HUES48 (cell line): ENCODE data around the gene ERBB2.
A peak's percentile ranks its signal among the peaks of the same experiment; 100 is the strongest.

Experiments used
- H3K27ac ChIP-seq: one replicate; pipeline ENCODE4 v1.7.0; 2013; ENCODE audit warnings: low read depth, low read length, inconsistent platforms
- H3K27me3 ChIP-seq: 2 replicates; pipeline ENCODE4 v1.6.1; 2013; ENCODE audit warnings: mild to moderate bottlenecking, low read length; ENCODE audit not compliant: control insufficient read depth, insufficient read depth
- H3K36me3 ChIP-seq: 2 replicates; pipeline ENCODE4 v1.6.1; 2013; ENCODE audit warnings: low read length; ENCODE audit not compliant: control insufficient read depth, insufficient read depth
- H3K4me1 ChIP-seq: 2 replicates; pipeline ENCODE4 v1.6.1; 2013; ENCODE audit warnings: mild to moderate bottlenecking, low read length; ENCODE audit not compliant: control insufficient read depth, insufficient read depth
- H3K4me3 ChIP-seq: 2 replicates; pipeline ENCODE4 v1.5.1; 2013; ENCODE audit warnings: mild to moderate bottlenecking, low read depth, low read length
- H3K9ac ChIP-seq: 2 replicates; pipeline ENCODE4 v1.6.1; 2013; ENCODE audit warnings: mild to moderate bottlenecking, low read depth, low read length, moderate library complexity
- H3K9me3 ChIP-seq: 2 replicates; pipeline ENCODE4 v1.6.1; 2013; ENCODE audit warnings: low read length; ENCODE audit not compliant: control insufficient read depth, insufficient read depth

Gene ERBB2

DNA sequence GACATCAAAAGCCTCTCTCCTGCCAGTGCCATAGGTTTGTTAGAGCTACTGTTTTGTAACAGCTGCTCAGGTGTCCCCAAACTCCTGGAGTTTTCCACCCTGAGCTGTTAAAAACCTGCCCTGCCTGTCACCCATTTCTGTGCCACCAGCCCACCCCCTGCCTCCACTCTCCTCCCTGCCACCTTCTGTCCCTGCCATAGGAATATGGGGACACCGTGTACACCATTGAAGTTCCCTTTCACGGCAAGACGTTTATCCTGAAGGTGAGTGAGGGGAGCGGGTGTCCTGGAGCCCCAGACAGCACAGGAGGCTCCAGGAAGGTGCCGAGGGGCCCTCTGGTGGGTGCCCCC is 39.9 kb upstream of the ERBB2 start:
- no peaks in the 10 kb centered on the region for H3K27me3 ChIP-seq
- H3K9me3 ChIP-seq, result no peaks in the 10 kb centered on the region
- no peak overlapping the region for H3K27ac ChIP-seq
- H3K9ac ChIP-seq, result no peak overlapping the region
- peaks cover 20% of the 10 kb centered on the region for H3K36me3 ChIP-seq
- H3K4me1 ChIP-seq, result peaks cover 31% of the 10 kb centered on the region
- H3K4me3 ChIP-seq, result no peak overlapping the region

- no peak overlapping the region for H3K9ac ChIP-seq
- no peak overlapping the region for H3K27ac ChIP-seq
- H3K4me3 ChIP-seq, result no peak overlapping the region
- H3K4me1 ChIP-seq, result peaks cover 37% of the 10 kb centered on the region
- peaks cover 20% of the 10 kb centered on the region for H3K36me3 ChIP-seq
- peaks cover 1% of the 10 kb centered on the region; the same call in 1 of the 2 replicates for H3K27me3 ChIP-seq
- no peaks in the 10 kb centered on the region for H3K9me3 ChIP-seq
Observed at GRCh38 chr17:39660397-39661385, 39.2 kb upstream of the ERBB2 start.

GRCh38 chr17:39661744-39662541 is 37.9 kb upstream of the ERBB2 start:
- Histone ChIP-seq H3K9me3 (no peaks in the 10 kb centered on the region), H3K4me3 (no peak overlapping the region), H3K36me3 (peaks cover 20% of the 10 kb centered on the region), H3K27me3 (peaks cover 13% of the 10 kb centered on the region), H3K4me1 (peaks cover 49% of the 10 kb centered on the region), H3K9ac (no peak overlapping the region), H3K27ac (peak overlapping the region; percentile 22)

DNA sequence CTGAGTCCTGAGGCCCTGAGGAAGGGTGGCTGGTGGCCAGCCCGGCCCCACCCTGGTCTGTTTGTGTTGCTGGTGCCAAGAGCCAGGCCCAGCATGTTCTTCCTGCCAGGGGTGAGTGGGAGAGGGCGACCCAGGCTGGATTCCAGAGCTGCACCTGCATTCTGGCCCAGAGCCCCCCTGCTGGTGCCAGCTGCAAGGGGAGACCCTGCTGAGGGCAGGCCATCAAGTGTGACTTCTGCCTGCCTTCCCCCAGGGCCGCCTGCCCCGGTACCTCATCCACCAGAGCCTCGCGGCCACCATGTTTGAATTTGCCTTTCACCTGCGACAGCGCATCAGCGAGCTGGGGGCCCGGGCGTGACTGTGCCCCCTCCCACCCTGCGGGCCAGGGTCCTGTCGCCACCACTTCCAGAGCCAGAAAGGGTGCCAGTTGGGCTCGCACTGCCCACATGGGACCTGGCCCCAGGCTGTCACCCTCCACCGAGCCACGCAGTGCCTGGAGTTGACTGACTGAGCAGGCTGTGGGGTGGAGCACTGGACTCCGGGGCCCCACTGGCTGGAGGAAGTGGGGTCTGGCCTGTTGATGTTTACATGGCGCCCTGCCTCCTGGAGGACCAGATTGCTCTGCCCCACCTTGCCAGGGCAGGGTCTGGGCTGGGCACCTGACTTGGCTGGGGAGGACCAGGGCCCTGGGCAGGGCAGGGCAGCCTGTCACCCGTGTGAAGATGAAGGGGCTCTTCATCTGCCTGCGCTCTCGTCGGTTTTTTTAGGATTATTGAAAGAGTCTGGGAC is 37.1 kb upstream of the ERBB2 start:
- H3K4me1 ChIP-seq, result peaks cover 53% of the 10 kb centered on the region

DNA sequence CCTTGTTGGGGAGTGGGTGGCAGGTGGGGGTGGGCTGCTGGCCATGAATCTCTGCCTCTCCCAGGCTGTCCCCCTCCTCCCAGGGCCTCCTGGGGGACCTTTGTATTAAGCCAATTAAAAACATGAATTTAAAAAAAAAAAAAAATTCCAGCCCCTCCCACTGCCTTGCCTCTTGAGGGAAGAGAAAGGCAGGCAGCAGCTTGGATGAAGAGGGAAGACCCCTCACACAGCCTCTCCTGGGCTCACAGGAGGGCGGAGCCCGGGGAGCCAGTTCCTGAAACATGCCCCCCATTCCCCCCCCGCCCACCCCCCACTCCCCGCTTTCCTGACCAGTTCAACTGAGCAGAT is 36.5 kb upstream of the ERBB2 start:
- Histone ChIP-seq H3K9me3 (no peaks in the 10 kb centered on the region), H3K4me1 (peaks cover 48% of the 10 kb centered on the region), H3K27me3 (peaks cover 19% of the 10 kb centered on the region), H3K9ac (no peak overlapping the region), H3K36me3 (peaks cover 20% of the 10 kb centered on the region), H3K4me3 (no peak overlapping the region), H3K27ac (peak overlapping the region; percentile 52)

More for the DNA sequence above, 37.1 kb upstream of the ERBB2 start:
- peaks cover 20% of the 10 kb centered on the region for H3K36me3 ChIP-seq
- no peak overlapping the region for H3K9ac ChIP-seq
- no peaks in the 10 kb centered on the region for H3K9me3 ChIP-seq
- H3K27ac ChIP-seq, result peak overlapping the region; percentile 31
- H3K27me3 ChIP-seq, result peaks cover 19% of the 10 kb centered on the region
- no peak overlapping the region for H3K4me3 ChIP-seq

GRCh38 chr17:39663688-39664580 is 35.9 kb upstream of the ERBB2 start:
- Histone ChIP-seq H3K36me3 (peaks cover 20% of the 10 kb centered on the region), H3K9ac (no peak overlapping the region), H3K4me1 (peaks cover 49% of the 10 kb centered on the region), H3K9me3 (no peaks in the 10 kb centered on the region), H3K4me3 (peak overlapping the region; percentile 46), H3K27me3 (peaks cover 25% of the 10 kb centered on the region), H3K27ac (peak overlapping the region; percentile 52)

GRCh38 chr17:39664581-39665561 is 35.0 kb upstream of the ERBB2 start, which contains the start of gene TCAP:
TSS of gene TCAP (plus strand) at chr17:39665349. CDS start at chr17:39665360, 11 bp downstream.
- Histone ChIP-seq H3K36me3 (peaks cover 17% of the 10 kb centered on the region), H3K27me3 (peaks cover 35% of the 10 kb centered on the region), H3K4me1 (peaks cover 49% of the 10 kb centered on the region), H3K9me3 (no peaks in the 10 kb centered on the region), H3K4me3 (peak within 1 kb of the TSS; percentile 46; the same call in 1 of the 2 replicates), H3K9ac (no peak within 1 kb of the TSS), H3K27ac (no peak within 1 kb of the TSS)

GRCh38 chr17:39665642-39666224 is 34.1 kb upstream of the ERBB2 start:
- H3K9ac ChIP-seq, result no peak overlapping the region
- H3K27me3 ChIP-seq, result peaks cover 39% of the 10 kb centered on the region
- H3K27ac ChIP-seq, result no peak overlapping the region
- H3K9me3 ChIP-seq, result no peaks in the 10 kb centered on the region
- peaks cover 9% of the 10 kb centered on the region; the same call in 1 of the 2 replicates for H3K36me3 ChIP-seq
- peaks cover 49% of the 10 kb centered on the region for H3K4me1 ChIP-seq
- H3K4me3 ChIP-seq, result no peak overlapping the region

GRCh38 chr17:39666231-39666600 is 33.6 kb upstream of the ERBB2 start:
- Histone ChIP-seq H3K27ac (no peak overlapping the region), H3K9me3 (no peaks in the 10 kb centered on the region), H3K4me1 (peaks cover 49% of the 10 kb centered on the region), H3K36me3 (peaks cover 4% of the 10 kb centered on the region; the same call in 1 of the 2 replicates), H3K4me3 (no peak overlapping the region), H3K9ac (no peak overlapping the region), H3K27me3 (peaks cover 39% of the 10 kb centered on the region)
